GM10248 (cell line): ENCODE data around the gene WDR48.
"Not testable (repeated sequence)": the region's sequence is repeated elsewhere in the genome, so short reads cannot be mapped to it uniquely, and the experiment has no call there.

Experiments
- CTCF ChIA-PET: fragments of 300-600 bp; sonication (Branson Sonifier 250); formaldehyde crosslinking; extraction: SDS; loops from one replicate; lab custom pipeline; 2021; ENCODE audit warnings: antibody characterized with exemption; lab: Yijun Ruan, JAX
- POLR2A ChIA-PET: fragments of 350-650 bp; sonication (Branson Sonifier 250); formaldehyde crosslinking; extraction: SDS; loops from one replicate; lab custom pipeline; 2020; ENCODE audit warnings: antibody characterized with exemption; lab: Yijun Ruan, JAX
- DNase-seq: peaks from one replicate; pipeline ENCODE4 v3.0.0; 2012; ENCODE audit errors: extremely low spot score
- CTCF ChIP-seq: IDR thresholded peaks from 2 replicates; pipeline ENCODE4 v1.5.1; 2012; ENCODE audit warnings: mild to moderate bottlenecking, low read depth; ENCODE audit errors: extremely low read depth, missing control alignments, control extremely low read depth

The WDR48 gene

GRCh38 chr3:39056151-39056550 lies 4.3 kb downstream of the WDR48 start:
- ChIA-PET CTCF (interaction anchor here (1.2 to 2.2 kb wide), 3 partner anchors 9 to 47 kb away, joined by 3 to 7 read pairs (median 3); no protein-coding TSS in a partner anchor), POLR2A (no interaction called here)
- DNase-seq: no peak
- no peak for TF ChIP-seq CTCF

- DNase-seq, CTCF ChIA-PET, POLR2A ChIA-PET: not testable (repeated sequence)
These were observed 9.4 kb downstream of the WDR48 start for GRCh38 chr3:39061228-39061627.

- no peak for TF ChIP-seq CTCF
- no peak for DNase-seq
- ChIA-PET POLR2A (no interaction called here), CTCF (no interaction called here)
These were observed 10.4 kb downstream of the WDR48 start for GRCh38 chr3:39062180-39062579.

- ChIA-PET POLR2A (no interaction called here), CTCF (no interaction called here)
- TF ChIP-seq CTCF: no peak
- DNase-seq: no peak
These were observed 11.3 kb downstream of the WDR48 start for GRCh38 chr3:39063143-39063542.

- ChIA-PET POLR2A (no interaction called here), CTCF (interaction anchor here (0.6 to 2.1 kb wide), 7 partner anchors 8 to 224 kb away, joined by 3 to 8 read pairs (median 4); no protein-coding TSS in a partner anchor)
- DNase-seq: no peak
- no peak for TF ChIP-seq CTCF
These were observed 12.8 kb downstream of the WDR48 start for GRCh38 chr3:39064646-39065045.

- ChIA-PET CTCF (interaction anchor here (0.6 to 2.2 kb wide), 14 partner anchors 9 to 350 kb away, joined by 3 to 8 read pairs (median 4); no protein-coding TSS in a partner anchor), POLR2A (no interaction called here)
- DNase-seq: peak; percentile 54
- peak; percentile 55 for TF ChIP-seq CTCF
These were observed 13.4 kb downstream of the WDR48 start for GRCh38 chr3:39065197-39065596.

GRCh38 chr3:39067286-39067685 lies 15.5 kb downstream of the WDR48 start:
- POLR2A ChIA-PET: no interaction called here
- no peak for TF ChIP-seq CTCF
- CTCF ChIA-PET: interaction anchor here (0.9 to 2.2 kb wide), 4 partner anchors 10 to 90 kb away, joined by 3 to 6 read pairs (median 4); no protein-coding TSS in a partner anchor
- no peak for DNase-seq
